Measurements from ENCODE around the gene FAM53B. TPM values are rescaled to one million over a fixed set of nuclear protein-coding genes. Genes with fewer than 3 reads are reported as not detected.
"Not testable (repeated sequence)": the region's sequence is repeated elsewhere in the genome, so short reads cannot be mapped to it uniquely, and the experiment has no call there.

The FAM53B gene
- total and polyA plus RNA-seq, 4 donors: 21.8 to 31.2 (median 29.7) TPM

- peaks cover 4% of the 10 kb centered on the region for H3K9me3 ChIP-seq (ENCODE audit: control insufficient read depth, insufficient read depth, low read length)
- peaks cover 20% of the 10 kb centered on the region for H3K4me1 ChIP-seq (ENCODE audit: control insufficient read depth, insufficient read depth, low read length)
- no peak overlapping the region for H3K4me3 ChIP-seq (ENCODE audit: low read depth, low read length)
- no peak overlapping the region for H3K27ac ChIP-seq (ENCODE audit: low read depth, low read length)
- H3K27me3 ChIP-seq (ENCODE audit: control insufficient read depth, insufficient read depth, low read length): no peaks in the 10 kb centered on the region
- WGBS (ENCODE audit: insufficient coverage): 91% methylated on average over 2 of the region's 6 CpGs
- DNase-seq (ENCODE audit: low read depth in 4 of 6, low spot score in 6 of 6): no peak
- peaks cover 19% of the 10 kb centered on the region for H3K36me3 ChIP-seq (ENCODE audit: control insufficient read depth, insufficient read depth, low read length)
These were observed 149.9 kb downstream of the FAM53B start for GRCh38 chr10:124594240-124594639.

- no peak for DNase-seq (ENCODE audit: low read depth in 4 of 6, low spot score in 6 of 6)
- Histone ChIP-seq H3K27me3 (ENCODE audit: control insufficient read depth, insufficient read depth, low read length) (no peaks in the 10 kb centered on the region), H3K4me1 (ENCODE audit: control insufficient read depth, insufficient read depth, low read length) (peaks cover 28% of the 10 kb centered on the region), H3K9me3 (ENCODE audit: control insufficient read depth, insufficient read depth, low read length) (peaks cover 4% of the 10 kb centered on the region), H3K36me3 (ENCODE audit: control insufficient read depth, insufficient read depth, low read length) (peaks cover 18% of the 10 kb centered on the region), H3K27ac (ENCODE audit: low read depth, low read length) (no peak overlapping the region), H3K4me3 (ENCODE audit: low read depth, low read length) (no peak overlapping the region)
- WGBS (ENCODE audit: insufficient coverage): 92% methylated on average over 17 of the region's 17 CpGs
These were observed 150.7 kb downstream of the FAM53B start for GRCh38 chr10:124593431-124593985.

- no peak overlapping the region for H3K27ac ChIP-seq (ENCODE audit: low read depth, low read length)
- WGBS (ENCODE audit: insufficient coverage): 80% methylated on average over 24 of the region's 26 CpGs
- H3K36me3 ChIP-seq (ENCODE audit: control insufficient read depth, insufficient read depth, low read length): peaks cover 13% of the 10 kb centered on the region
- H3K4me3 ChIP-seq (ENCODE audit: low read depth, low read length): no peak overlapping the region
- H3K27me3 ChIP-seq (ENCODE audit: control insufficient read depth, insufficient read depth, low read length): no peaks in the 10 kb centered on the region
- no peak for DNase-seq (ENCODE audit: low read depth in 4 of 6, low spot score in 6 of 6)
- H3K4me1 ChIP-seq (ENCODE audit: control insufficient read depth, insufficient read depth, low read length): peaks cover 32% of the 10 kb centered on the region
- peaks cover 4% of the 10 kb centered on the region for H3K9me3 ChIP-seq (ENCODE audit: control insufficient read depth, insufficient read depth, low read length)
These were observed 151.3 kb downstream of the FAM53B start for GRCh38 chr10:124592736-124593430.

GRCh38 chr10:124592101-124592500 is 152.1 kb downstream of the FAM53B start:
- no peak for DNase-seq (ENCODE audit: low read depth in 4 of 6, low spot score in 6 of 6)
- Histone ChIP-seq H3K36me3 (ENCODE audit: control insufficient read depth, insufficient read depth, low read length) (peaks cover 8% of the 10 kb centered on the region), H3K9me3 (ENCODE audit: control insufficient read depth, insufficient read depth, low read length) (peaks cover 4% of the 10 kb centered on the region), H3K27ac (ENCODE audit: low read depth, low read length) (no peak overlapping the region), H3K4me1 (ENCODE audit: control insufficient read depth, insufficient read depth, low read length) (peaks cover 35% of the 10 kb centered on the region), H3K27me3 (ENCODE audit: control insufficient read depth, insufficient read depth, low read length) (no peaks in the 10 kb centered on the region), H3K4me3 (ENCODE audit: low read depth, low read length) (no peak overlapping the region)
- 94% methylated on average over 6 of the region's 7 CpGs for WGBS (ENCODE audit: insufficient coverage)

GRCh38 chr10:124591123-124591495 is 153.1 kb downstream of the FAM53B start:
- Histone ChIP-seq H3K4me1 (ENCODE audit: control insufficient read depth, insufficient read depth, low read length) (peaks cover 35% of the 10 kb centered on the region), H3K36me3 (ENCODE audit: control insufficient read depth, insufficient read depth, low read length) (peaks cover 8% of the 10 kb centered on the region), H3K27me3 (ENCODE audit: control insufficient read depth, insufficient read depth, low read length) (no peaks in the 10 kb centered on the region), H3K9me3 (ENCODE audit: control insufficient read depth, insufficient read depth, low read length) (peaks cover 4% of the 10 kb centered on the region), H3K4me3 (ENCODE audit: low read depth, low read length) (no peak overlapping the region), H3K27ac (ENCODE audit: low read depth, low read length) (no peak overlapping the region)
- 100% methylated on average over 2 of the region's 5 CpGs for WGBS (ENCODE audit: insufficient coverage)
- no peak for DNase-seq (ENCODE audit: low read depth in 4 of 6, low spot score in 6 of 6)

GRCh38 chr10:124590216-124591122 is 153.7 kb downstream of the FAM53B start:
- Histone ChIP-seq H3K9me3 (ENCODE audit: control insufficient read depth, insufficient read depth, low read length) (peaks cover 4% of the 10 kb centered on the region), H3K27ac (ENCODE audit: low read depth, low read length) (peak overlapping the region; percentile 75), H3K27me3 (ENCODE audit: control insufficient read depth, insufficient read depth, low read length) (no peaks in the 10 kb centered on the region), H3K36me3 (ENCODE audit: control insufficient read depth, insufficient read depth, low read length) (peaks cover 8% of the 10 kb centered on the region), H3K4me1 (ENCODE audit: control insufficient read depth, insufficient read depth, low read length) (peaks cover 35% of the 10 kb centered on the region), H3K4me3 (ENCODE audit: low read depth, low read length) (no peak overlapping the region)
- no peak for DNase-seq (ENCODE audit: low read depth in 4 of 6, low spot score in 6 of 6)
- 80% methylated on average over 18 of the region's 23 CpGs for WGBS (ENCODE audit: insufficient coverage)

- H3K36me3 ChIP-seq (ENCODE audit: control insufficient read depth, insufficient read depth, low read length): peaks cover 4% of the 10 kb centered on the region
- peak; percentile 47 to 89 (median 64) for DNase-seq (ENCODE audit: low read depth in 4 of 6, low spot score in 6 of 6)
- peak overlapping the region; percentile 86 for H3K27ac ChIP-seq (ENCODE audit: low read depth, low read length)
- H3K4me1 ChIP-seq (ENCODE audit: control insufficient read depth, insufficient read depth, low read length): peaks cover 35% of the 10 kb centered on the region
- 18% methylated on average over 22 of the region's 24 CpGs for WGBS (ENCODE audit: insufficient coverage)
- H3K27me3 ChIP-seq (ENCODE audit: control insufficient read depth, insufficient read depth, low read length): no peaks in the 10 kb centered on the region
- peaks cover 4% of the 10 kb centered on the region for H3K9me3 ChIP-seq (ENCODE audit: control insufficient read depth, insufficient read depth, low read length)
- no peak overlapping the region for H3K4me3 ChIP-seq (ENCODE audit: low read depth, low read length)
These were observed 154.6 kb downstream of the FAM53B start for GRCh38 chr10:124589491-124590041.

GRCh38 chr10:124588736-124589490 is 155.3 kb downstream of the FAM53B start:
- H3K4me3 ChIP-seq (ENCODE audit: low read depth, low read length): no peak overlapping the region
- peak overlapping the region; percentile 86 for H3K27ac ChIP-seq (ENCODE audit: low read depth, low read length)
- DNase-seq (ENCODE audit: low read depth in 4 of 6, low spot score in 6 of 6): peak in 2 of 6 donors; percentile 57 to 71
- H3K36me3 ChIP-seq (ENCODE audit: control insufficient read depth, insufficient read depth, low read length): peaks cover 4% of the 10 kb centered on the region
- 35% methylated on average over 15 of the region's 15 CpGs for WGBS (ENCODE audit: insufficient coverage)
- H3K4me1 ChIP-seq (ENCODE audit: control insufficient read depth, insufficient read depth, low read length): peaks cover 35% of the 10 kb centered on the region
- H3K9me3 ChIP-seq (ENCODE audit: control insufficient read depth, insufficient read depth, low read length): peaks cover 4% of the 10 kb centered on the region
- no peaks in the 10 kb centered on the region for H3K27me3 ChIP-seq (ENCODE audit: control insufficient read depth, insufficient read depth, low read length)

GRCh38 chr10:124588341-124588735 is 155.8 kb downstream of the FAM53B start:
- H3K9me3 ChIP-seq (ENCODE audit: control insufficient read depth, insufficient read depth, low read length); H3K36me3 ChIP-seq (ENCODE audit: control insufficient read depth, insufficient read depth, low read length); DNase-seq (ENCODE audit: low read depth in 4 of 6, low spot score in 6 of 6); H3K27me3 ChIP-seq (ENCODE audit: control insufficient read depth, insufficient read depth, low read length); H3K4me3 ChIP-seq (ENCODE audit: low read depth, low read length): not testable (repeated sequence)
- Histone ChIP-seq H3K4me1 (ENCODE audit: control insufficient read depth, insufficient read depth, low read length) (peaks cover 35% of the 10 kb centered on the region), H3K27ac (ENCODE audit: low read depth, low read length) (peak overlapping the region; percentile 86)
- 90% methylated on average over 5 of the region's 6 CpGs for WGBS (ENCODE audit: insufficient coverage)
